Activated T-cell treated with anti-CD3 and anti-CD28 coated beads for 4 hours (primary cell): ENCODE measurements around the gene GALNT2.

Experiments used
- DNase-seq: peaks from one replicate; pipeline ENCODE4 v3.0.0-alpha.2; 2020

Gene GALNT2

DNA sequence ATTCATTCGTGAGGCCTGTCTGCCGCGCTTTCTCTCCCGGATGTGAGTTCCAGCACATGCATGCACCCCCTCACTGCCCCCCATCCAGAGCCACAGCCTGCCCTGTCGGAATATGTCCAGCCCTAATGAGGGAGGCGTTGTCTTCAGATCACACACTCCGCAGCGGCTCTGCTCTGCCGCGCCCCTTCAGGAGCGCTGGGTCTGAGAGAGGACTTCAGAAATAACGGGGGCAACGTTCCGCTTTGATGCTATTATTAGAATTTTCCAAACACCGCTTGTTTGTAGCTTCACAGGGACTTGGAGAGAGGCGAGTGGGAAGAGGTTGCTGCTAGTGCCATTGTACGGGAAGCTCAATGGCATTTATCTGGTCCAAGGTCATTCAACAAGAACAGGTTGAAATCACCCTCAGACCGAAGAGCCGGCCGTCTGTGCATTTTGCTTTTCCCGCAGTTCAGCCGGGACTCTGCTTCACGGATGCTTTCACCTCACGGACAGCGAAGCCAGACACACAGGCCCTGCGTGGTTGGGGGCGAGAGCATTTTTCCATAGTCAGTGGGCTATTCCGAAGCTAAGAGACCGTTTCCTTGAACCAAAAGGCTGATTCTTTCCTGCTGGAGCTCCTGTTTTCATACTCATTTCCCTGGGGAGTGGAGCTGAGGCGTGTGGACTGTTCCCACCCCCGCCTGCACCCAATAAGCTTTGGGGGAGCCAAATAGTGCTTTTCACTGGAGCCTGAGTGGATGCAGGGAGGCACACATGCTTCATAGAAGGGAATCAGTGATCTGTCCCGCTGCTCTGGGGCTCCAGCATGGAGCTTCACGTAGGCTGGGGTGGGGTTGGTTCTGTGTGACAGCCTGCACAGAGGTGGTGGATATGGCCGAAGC lies 69.7 kb downstream of the GALNT2 start:
- no peak for DNase-seq

DNA sequence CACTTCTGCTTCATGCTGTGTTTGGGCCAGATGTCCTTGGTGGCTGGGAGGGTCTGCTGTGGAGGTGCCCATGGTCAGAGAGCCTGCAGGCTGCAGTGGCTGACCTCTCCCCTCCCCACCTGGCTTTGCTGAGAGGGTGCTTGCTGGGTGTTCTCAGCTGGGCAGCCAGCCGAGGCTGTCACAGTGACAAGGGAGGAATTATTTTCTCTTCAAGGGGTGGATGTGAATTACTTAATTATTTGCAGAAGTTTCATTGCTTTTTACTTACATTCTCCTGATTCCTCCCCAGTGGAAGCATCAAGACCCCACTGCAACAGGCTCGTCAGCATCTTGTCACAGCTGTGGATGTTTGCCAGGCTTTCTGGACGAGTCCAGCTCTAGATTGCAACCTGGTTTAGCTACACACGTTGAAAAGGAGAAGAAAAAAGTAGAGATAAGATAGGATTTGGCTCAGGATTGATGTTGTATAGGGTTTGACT lies 70.3 kb downstream of the GALNT2 start:
- DNase-seq, result no peak

DNA sequence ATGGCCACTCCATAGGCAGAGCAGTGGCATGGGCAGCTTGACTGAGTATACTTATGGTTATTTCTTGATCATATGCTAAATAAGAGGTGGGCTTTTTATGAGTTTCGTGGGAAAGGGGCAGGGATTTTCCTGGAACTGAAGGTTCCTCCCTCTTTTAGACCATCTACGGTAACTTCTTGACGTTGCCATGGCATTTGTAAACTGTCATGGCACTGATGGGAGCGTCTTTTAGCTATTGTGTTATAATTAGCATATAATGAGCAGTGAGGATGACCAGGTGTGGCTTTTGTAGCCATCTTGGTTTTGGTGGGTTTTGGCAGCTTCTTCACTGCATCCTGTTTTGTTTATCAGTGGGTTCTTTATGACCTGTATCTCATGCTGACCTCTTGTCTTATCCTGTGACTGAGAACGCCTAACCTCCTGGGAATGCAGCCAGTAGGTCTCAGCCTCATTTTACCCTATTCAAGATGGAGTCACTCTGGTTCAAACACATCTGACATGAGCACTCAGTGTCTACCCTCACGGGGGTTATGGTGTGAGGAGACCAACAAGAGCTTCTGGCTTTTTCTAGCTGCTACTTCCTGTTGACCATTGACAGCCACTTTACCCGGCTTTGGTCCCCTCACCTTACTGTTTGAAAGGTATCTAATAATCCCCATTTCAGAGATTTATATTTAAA lies 71.7 kb downstream of the GALNT2 start:
- no peak for DNase-seq

DNA sequence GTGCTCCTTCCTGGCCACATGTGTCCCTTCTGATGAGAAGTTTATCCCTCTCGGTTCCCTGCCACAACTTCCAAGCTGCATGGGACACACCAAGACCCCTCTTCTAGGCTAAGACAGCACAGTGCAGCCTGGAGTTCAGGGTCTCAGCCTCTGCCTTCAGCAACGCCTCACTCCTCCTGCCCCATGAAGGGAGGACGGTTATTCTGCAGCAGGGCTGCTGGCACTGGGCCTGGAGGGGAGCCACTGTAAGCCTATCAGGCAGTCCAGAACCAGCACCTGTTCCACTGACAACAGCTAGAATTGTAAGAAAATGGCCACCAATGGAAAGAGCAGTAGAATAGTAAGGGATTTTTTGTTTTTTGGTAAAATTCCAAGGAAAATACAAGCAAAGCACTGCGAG lies 72.3 kb downstream of the GALNT2 start:
- no peak for DNase-seq

DNA sequence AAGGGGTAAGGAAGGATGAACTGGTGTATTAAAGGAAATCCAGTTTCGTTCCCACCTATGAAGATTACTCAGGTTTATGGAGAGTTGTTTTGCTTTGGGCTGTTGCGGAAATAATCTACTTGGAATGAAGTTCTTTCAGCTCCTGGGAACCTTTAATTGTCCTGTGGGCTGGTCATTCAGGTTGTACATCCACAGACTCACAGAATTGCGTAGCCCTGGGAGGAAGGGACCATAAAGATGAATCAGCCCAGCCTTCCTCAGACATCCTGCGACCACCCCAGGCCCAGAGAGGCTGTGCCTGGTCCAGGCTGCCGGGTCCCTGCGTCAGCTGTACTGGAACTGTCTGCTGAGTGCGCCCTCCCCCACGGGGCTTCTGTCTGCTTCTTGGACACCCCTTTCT lies 72.7 kb downstream of the GALNT2 start:
- DNase-seq, result no peak

DNA sequence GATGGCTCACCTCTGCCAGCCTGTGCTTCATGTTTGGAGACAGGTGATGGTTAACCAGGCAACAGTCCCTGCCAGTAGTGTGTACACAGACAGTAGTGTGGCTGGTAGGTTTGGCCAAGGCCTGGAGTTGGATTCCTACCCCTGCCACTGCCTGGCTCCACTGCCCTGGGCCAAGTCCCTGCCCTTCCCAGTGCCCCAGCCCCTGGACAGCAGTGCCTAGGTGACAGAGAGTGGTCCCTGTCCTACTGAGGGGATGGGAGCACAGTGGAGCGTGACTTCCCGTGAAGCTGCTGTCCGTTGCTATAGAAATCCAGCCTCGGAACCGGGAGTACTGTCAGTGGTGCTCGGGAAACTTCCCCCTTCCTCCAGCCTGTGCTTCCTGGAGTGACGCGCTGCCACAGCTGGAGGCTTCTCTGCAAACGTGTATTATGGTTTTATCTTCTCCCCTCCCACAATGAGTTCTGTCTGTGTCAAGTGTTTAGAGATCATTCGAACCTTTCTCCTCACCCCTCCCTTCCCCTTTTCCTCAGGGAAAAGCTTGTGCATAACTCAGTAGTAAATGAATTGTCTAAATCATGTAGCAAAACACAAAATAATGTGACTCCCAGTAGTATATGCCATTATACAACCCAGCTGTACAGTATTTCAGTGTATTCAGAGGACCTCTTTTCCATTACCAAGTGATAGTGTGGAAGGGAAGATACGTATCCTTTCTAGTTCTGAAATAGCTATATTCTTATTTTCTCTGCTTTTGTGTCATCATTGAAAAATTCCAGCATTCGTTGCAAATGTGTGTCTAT lies 73.4 kb downstream of the GALNT2 start:
- no peak for DNase-seq

DNA sequence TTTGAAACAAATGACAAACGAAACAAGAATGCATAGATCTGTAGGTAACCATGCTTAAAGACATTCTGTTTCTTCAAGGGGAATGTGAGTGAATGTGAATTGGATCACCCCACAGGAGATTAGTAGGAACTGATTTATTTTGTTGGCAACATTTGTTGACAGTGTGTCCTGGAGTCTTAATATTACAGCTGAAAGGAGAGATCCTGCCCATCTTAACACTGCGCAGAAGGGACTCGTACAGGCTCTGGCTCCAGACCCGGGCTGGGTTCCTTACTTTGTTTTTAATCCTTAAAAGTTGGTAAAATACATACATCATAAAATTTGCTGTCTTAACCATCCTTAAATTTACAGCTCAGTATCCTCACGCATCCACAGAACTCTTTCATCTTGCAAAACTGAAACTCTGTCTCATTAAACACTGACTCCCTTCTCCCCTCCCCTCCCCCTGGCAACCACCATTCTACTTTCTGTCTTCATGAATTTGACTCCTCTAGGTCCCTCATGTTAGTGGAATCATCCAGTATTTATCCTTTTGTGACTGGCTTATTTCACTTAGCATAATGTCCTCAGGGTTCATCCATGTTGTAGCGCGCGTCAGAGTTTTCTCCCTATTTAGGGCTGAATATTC lies 74.1 kb downstream of the GALNT2 start:
- DNase-seq, result no peak

DNA sequence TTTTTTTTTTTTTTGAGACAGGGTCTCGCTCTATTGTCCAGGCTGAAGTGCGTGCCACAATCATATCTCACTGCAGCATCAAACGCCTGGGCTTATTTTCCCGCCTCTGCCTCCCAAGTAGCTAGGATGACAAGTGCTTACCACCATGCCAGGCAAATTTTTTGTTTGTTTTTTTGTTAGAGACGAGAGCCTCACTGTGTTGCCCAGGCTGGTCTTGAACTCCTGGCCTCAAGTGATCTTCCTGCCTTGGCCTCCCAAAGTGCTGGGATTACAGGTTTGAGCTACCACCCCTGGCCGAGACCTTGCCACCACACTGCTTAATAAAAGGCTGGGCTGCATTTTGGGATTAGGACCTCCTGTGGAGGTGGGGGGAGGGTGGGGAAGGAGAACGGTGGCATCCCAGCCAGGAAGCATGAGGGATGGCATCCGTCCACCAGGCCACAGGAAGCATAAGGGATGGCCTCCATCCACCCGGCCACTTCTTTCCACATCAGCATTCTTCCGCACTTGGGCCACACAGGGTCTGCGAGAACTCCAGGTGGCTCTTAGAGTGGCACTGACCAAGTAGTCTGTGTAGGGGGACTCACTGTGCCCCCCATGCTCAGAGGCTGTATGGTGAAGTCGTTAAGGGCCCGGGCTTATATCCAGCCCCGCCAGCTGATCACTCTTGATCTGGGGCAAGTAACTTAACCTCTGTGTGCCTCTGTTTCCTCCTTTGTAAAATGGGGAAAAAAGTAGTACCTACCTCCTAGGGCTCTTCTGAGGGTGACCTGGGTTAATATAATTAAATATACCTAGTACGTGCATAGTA lies 75.0 kb downstream of the GALNT2 start:
- DNase-seq, result no peak

DNA sequence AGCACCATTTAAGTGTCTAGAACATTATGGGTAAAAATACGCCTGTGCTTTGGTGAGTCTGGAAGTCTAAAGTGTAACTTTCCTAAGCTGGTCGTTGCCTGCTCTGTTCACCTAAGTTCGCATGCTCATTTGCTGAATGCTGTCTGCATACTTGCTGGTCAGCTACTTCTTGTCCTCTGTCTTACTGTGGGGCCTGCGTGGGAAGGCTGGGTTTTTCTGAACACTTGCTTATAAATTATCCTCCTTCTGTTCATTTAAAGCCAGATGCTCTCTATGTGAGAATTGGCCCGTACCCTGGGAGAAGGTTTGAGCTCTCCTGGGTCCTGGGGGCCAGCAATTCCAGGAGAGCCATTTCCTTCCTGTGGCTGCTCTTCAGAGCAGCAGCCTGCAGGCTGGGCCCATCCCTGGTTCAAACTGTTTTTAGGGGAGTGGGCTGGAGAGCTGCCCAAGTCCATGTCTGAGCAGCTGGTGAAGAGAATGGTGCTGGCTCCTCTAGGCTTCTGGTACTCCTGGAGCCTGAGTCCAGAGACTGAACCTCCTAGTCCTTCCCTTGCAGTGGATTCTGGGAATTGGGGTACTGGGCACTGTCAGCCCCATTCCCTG lies 75.7 kb downstream of the GALNT2 start:
- no peak for DNase-seq

DNA sequence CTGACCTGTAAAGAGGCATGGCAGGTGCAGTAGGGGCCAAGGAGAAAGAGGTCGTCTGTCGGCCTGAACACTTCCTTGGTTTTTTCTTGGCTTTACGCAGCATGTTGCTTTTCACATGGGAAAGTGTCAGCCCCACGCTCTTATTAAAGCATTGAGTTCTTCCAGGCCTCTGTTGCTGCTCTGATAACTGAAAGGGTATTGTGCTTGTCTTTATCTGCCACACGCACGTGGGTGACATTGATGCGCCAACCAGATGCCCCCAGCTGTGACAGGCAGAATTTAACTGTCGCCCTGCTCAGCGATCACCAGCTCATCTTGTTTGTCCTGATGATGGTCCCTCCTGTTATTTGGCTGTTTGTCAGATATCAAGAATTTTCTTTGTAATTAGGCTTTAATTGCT lies 76.5 kb downstream of the GALNT2 start:
- DNase-seq, result no peak

DNA sequence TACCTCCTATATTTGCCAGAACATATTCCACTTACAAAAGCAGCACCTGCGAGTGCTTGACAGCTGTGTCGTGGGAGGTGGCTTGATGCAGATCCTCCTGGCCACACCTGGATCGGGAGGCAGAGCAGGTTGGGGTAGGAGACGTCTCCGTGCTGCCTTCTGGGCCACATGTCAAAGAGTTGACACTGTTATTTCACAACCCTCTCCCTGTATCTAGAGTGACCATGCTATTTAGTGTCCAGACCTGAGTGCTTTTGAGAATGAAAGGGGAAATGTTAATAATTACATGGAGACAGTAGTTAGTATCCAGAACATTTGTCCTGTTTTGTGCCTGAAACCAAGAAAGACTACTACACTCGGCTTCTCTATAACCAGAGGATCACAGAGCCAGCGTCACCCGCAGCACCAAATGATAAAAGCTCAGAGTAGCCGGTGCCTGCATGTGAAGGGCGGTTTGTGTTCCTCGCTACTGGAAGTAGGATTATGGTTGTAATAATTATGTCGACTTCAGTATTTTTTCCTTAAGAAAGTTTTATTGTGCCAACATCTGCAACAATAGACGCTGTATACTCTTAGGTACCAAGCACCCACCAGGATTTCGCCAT lies 77.1 kb downstream of the GALNT2 start:
- DNase-seq, result no peak

DNA sequence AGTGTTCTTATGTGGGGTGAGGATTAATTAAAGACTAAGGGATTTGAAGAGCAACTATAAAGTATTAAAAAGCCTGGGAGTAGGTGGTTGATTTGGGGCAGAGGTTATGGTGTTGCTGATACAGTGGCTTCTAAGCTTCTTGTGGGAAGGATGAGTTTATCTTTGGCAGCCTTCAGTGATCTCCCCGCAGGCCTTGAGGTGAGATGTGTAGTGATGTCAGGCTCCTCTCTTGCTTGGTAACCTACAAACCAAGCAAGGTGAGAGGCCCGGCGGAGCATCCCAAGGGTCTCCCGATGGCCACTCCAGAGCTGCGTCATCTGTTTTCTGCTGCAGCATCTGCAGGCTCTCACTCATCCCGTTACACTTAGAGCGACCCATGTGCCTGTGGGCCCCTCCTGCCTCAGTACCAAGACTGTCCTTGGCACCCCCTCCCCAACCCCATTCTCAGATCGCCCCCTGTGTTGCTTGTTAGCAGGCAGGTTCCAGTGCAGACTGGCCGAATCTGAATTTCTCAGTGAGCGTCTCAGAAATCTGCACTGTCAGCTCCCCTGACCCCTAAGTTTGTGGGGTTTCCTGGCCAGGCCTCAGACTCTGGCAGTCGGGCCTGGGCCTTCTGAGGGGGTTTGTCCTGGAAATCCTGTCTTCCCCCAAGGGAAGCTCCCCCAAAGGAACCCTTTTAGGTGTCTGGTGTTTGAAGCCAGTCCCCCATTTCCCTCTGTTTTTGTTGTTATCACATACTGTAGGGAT lies 77.9 kb downstream of the GALNT2 start:
- DNase-seq, result no peak

DNA sequence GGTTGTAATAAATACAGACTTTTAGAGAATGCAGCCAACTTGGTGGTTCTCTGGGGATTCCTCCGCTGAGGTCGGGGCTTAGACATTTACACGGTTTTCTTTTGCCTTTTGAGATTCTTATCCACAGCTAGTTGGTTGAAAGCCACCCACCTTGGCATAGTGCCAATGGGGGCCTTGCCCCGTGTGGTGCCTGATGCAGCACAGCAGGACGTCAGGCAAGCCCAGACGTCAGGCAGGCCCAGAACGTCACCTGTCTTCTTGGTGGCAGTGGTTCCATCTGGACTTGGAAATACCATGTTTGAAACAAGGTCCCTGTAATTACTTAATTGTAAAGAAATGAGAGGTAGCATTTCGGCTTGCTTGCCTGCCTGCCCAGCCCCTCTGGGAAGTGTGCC lies 78.5 kb downstream of the GALNT2 start:
- no peak for DNase-seq

DNA sequence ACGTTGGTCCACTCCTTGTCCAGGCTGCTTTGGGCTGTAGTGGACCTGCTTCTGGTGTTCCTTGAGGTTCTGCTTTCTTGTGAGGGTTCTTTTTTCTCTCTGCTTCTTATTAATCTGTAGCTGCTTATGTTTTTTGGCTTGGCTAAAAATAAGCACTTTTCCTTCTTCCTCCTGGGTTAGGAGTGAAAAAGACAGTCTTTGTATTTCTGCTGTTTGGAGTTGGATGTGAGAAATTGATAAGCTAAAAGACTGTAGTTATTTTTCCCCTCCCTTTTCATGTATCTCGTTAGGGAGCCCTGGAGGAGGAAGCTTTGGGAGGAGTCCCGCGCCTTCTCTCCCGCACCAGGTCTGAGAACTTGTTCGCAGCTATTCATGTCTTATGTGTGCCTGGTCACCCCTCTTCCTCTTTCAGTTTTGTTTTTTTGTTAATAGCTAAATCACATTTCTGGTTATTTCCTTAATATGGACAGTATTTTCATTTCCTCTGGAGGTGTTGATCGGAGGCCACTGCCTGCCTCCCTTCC lies 79.0 kb downstream of the GALNT2 start:
- no peak for DNase-seq

DNA sequence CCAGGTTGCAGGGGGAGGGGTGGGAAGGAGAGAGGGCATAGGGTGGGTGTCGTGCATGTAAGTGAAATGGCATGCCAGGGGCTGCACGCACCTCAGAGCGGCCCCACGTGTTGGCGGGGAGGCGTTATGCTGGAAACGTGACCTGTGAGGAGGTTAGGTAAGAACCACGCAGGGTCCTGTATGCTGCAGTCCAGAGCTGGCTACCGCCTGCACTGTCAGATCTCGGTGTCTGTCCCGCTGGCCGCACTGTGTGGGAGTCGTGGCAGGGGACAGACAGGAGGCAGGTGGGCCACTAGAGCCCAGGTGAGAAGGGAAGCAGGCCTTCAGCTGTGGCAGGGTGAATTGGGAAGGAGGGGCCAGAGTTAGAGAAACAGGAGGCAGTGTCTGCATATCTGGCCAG lies 79.7 kb downstream of the GALNT2 start:
- no peak for DNase-seq

DNA sequence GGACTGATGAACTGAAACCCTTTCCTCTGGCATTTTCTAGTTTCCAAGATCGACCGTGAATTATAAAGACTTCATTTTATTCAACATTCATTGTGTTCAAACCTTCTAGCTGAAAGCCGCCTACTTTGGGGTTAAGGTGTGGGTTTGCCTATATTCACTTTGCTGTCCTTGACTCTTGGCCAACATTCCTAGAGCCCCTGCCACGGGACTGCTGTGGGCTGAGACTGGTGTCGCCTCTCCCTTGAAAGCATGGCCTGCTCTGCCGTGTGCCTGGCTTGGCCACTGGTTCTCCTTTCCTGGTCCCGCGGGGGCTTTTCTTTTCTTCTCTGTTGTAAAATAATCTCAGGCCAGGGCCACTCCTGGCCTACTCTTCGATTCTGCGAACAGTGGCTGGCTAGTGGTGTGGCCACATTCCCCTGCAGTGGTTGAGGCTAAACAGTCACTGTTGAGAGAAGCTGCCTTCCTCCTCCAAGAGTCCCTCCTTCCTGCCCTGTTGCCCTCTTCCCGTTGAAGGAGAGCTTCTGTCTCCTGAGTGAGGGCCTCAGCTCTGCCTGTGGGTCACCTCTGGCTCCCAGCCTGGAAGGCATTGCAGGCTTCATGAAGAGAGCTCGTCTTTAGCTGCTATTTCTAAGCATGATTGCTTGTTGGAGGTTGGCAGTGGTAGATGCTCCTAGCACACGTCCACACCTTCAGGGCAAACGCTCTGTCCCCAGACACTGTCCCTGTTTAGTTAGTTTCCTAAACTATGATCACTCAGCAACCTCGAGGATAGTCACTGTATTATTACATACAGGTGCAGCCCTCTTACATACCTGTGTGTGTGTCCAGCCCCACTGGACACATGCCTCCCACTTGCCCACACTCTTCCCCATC lies 80.5 kb downstream of the GALNT2 start:
- no peak for DNase-seq

DNA sequence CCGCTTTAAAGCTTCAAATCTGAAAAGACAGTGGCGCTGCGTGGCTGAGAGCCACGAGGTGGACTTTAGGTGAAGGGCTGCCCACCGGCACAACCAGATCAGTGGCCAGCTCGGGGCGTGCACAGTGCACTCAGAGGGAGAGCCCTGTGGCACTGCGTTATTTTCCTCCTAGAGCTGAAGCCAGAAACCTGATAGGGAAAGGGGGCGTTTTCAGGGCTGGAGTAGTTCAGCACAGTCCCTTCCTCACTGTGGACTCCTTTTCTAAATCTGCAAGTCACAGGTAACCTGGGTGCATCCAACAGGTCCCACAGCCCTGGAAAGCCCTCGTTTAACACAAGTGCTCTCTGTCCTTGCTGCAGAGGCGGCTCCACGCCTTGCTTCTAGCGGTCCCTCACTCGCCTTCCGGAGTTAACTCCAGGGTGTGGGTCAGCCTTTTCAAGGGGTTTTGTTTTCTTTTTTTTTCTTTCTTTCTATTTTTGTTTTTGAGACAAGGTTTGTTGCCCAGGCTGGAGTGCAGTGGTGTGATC lies 81.2 kb downstream of the GALNT2 start:
- DNase-seq, result no peak

DNA sequence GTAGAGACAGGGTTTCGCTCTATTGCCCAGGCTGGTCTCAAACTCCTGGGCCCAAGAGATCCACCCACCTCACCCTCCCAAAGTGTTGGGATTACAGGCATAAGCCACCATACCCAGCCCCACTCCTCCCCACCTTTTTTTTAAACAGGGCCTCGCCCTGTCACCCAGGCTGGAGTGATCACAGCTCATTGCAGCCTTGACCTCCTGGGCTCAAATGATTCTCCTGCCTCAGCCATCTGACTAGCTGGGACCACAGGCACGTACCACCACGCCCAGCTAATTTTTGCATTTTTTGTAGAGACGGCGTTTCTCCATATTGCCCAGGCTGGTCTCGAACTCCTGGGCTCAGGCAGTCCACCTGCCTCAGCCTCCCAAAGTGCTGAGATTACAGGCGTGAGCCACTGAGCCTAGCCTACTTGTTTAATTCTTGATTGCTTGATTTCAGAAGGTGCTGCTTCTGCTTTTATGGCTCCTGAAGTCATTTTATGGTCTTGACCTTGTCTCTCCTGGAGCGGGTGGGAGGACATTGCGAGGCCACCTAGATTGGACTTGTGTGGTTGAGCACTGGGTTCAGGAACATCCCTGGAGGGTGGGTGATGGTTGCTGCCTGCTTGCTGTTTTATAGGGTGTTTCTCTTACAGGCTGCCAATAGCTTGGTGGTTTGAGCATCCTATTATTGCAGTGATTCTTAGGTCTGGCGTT lies 81.9 kb downstream of the GALNT2 start:
- DNase-seq, result no peak
